NB4 (cell line): ENCODE data around the gene OR5K4.

Experiments used
- POLR2A ChIP-seq: IDR thresholded peaks from 2 replicates; pipeline ENCODE4 v1.6.1; 2011; ENCODE audit warnings: mild to moderate bottlenecking; ENCODE audit not compliant: insufficient read length; ENCODE audit errors: extremely low read depth
- TF ChIP-seq, protein P1 (sequence below): IDR thresholded peaks from one replicate; pipeline ENCODE4 v1.5.1; 2012; ENCODE audit warnings: low read depth, low read length
- TF ChIP-seq, protein P2 (sequence below): IDR thresholded peaks from 2 replicates; pipeline ENCODE4 v1.6.1; 2011; ENCODE audit warnings: low read depth, low read length

DNA sequence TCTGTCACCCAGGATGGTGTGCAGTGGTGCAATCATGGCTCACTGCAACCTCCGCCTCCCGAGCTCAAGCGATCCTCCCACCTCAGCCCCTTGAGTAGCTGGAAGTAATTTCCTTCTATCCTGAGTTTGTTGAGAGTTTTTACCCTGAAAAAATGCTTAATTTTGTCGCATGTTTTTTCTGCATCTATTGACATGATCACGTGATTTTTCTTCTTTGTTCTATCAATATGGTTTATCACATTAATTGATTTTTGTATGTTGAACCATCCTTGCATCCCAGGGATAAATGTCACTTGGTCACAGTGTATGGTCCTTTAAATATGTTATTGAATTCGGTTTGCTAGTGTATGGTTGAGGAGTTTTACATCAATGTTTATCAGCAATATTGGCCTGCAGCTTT, 11.9 kb upstream of the OR5K4 start:
- TF ChIP-seq, protein P1, sequence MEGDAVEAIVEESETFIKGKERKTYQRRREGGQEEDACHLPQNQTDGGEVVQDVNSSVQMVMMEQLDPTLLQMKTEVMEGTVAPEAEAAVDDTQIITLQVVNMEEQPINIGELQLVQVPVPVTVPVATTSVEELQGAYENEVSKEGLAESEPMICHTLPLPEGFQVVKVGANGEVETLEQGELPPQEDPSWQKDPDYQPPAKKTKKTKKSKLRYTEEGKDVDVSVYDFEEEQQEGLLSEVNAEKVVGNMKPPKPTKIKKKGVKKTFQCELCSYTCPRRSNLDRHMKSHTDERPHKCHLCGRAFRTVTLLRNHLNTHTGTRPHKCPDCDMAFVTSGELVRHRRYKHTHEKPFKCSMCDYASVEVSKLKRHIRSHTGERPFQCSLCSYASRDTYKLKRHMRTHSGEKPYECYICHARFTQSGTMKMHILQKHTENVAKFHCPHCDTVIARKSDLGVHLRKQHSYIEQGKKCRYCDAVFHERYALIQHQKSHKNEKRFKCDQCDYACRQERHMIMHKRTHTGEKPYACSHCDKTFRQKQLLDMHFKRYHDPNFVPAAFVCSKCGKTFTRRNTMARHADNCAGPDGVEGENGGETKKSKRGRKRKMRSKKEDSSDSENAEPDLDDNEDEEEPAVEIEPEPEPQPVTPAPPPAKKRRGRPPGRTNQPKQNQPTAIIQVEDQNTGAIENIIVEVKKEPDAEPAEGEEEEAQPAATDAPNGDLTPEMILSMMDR: no peak
- TF ChIP-seq POLR2A: no peak
- TF ChIP-seq, protein P2, sequence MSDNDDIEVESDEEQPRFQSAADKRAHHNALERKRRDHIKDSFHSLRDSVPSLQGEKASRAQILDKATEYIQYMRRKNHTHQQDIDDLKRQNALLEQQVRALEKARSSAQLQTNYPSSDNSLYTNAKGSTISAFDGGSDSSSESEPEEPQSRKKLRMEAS: no peak
